HEK293 (cell line): ENCODE results near the gene TIMM50.

Experiments
- KLF7 ChIP-seq: fragments of 450-650 bp; formaldehyde crosslinking; IDR thresholded peaks from 2 replicates; pipeline ENCODE4 v1.5.1; 2016; ENCODE audit warnings: missing biosample characterization, missing genetic modification characterization, borderline replicate concordance
- OSR2 ChIP-seq: fragments of 450-650 bp; formaldehyde crosslinking; IDR thresholded peaks from 2 replicates; pipeline ENCODE4 v1.5.1; 2016; ENCODE audit warnings: missing biosample characterization, missing genetic modification characterization
- OVOL3 ChIP-seq: fragments of 450-650 bp; formaldehyde crosslinking; IDR thresholded peaks from 2 replicates; pipeline ENCODE4 v1.5.1; 2016; ENCODE audit warnings: missing biosample characterization, missing genetic modification characterization
- PRDM4 ChIP-seq: fragments of 450-650 bp; formaldehyde crosslinking; IDR thresholded peaks from 2 replicates; pipeline ENCODE4 v1.5.1; 2017; ENCODE audit warnings: missing biosample characterization, missing genetic modification characterization
- PRDM6 ChIP-seq: fragments of 450-650 bp; formaldehyde crosslinking; IDR thresholded peaks from 2 replicates; pipeline ENCODE4 v1.5.1; 2017; ENCODE audit warnings: missing biosample characterization, missing genetic modification characterization
- SCRT1 ChIP-seq: fragments of 450-650 bp; formaldehyde crosslinking; IDR thresholded peaks from 2 replicates; pipeline ENCODE4 v1.5.1; 2016; ENCODE audit warnings: missing biosample characterization, missing genetic modification characterization, borderline replicate concordance
- TCF7L2 ChIP-seq: IDR thresholded peaks from 2 replicates; pipeline ENCODE4 v1.6.1; 2011; ENCODE audit warnings: low read depth, mild to moderate bottlenecking, inconsistent platforms, low read length, moderate library complexity, borderline replicate concordance
- ZEB2 ChIP-seq: fragments of 450-650 bp; formaldehyde crosslinking; IDR thresholded peaks from 2 replicates; pipeline ENCODE4 v1.5.1; 2016; ENCODE audit warnings: missing biosample characterization, missing genetic modification characterization
- ZFP69B ChIP-seq: fragments of 450-650 bp; formaldehyde crosslinking; IDR thresholded peaks from 2 replicates; pipeline ENCODE4 v1.5.1; 2016; ENCODE audit warnings: missing biosample characterization, missing genetic modification characterization
- ZNF112 ChIP-seq: fragments of 450-650 bp; formaldehyde crosslinking; IDR thresholded peaks from 2 replicates; pipeline ENCODE4 v1.5.0; 2017; ENCODE audit warnings: missing biosample characterization, missing genetic modification characterization
- ZNF121 ChIP-seq: fragments of 450-650 bp; formaldehyde crosslinking; IDR thresholded peaks from 2 replicates; pipeline ENCODE4 v1.5.1; 2016; ENCODE audit warnings: missing biosample characterization, missing genetic modification characterization
- ZNF211 ChIP-seq: fragments of 450-650 bp; formaldehyde crosslinking; IDR thresholded peaks from 2 replicates; pipeline ENCODE4 v1.5.1; 2016; ENCODE audit warnings: low read depth, missing biosample characterization, missing genetic modification characterization
- ZNF324 ChIP-seq: fragments of 450-650 bp; formaldehyde crosslinking; IDR thresholded peaks from 2 replicates; pipeline ENCODE4 v1.5.1; 2016; ENCODE audit warnings: missing biosample characterization, missing genetic modification characterization
- ZNF354C ChIP-seq: fragments of 450-650 bp; formaldehyde crosslinking; IDR thresholded peaks from 2 replicates; pipeline ENCODE4 v1.5.1; 2016; ENCODE audit warnings: missing biosample characterization, missing genetic modification characterization, low read depth, borderline replicate concordance
- ZNF558 ChIP-seq: fragments of 450-650 bp; formaldehyde crosslinking; IDR thresholded peaks from 2 replicates; pipeline ENCODE4 v1.5.1; 2016; ENCODE audit warnings: missing biosample characterization, missing genetic modification characterization
- ZNF639 ChIP-seq: fragments of 450-650 bp; formaldehyde crosslinking; IDR thresholded peaks from 2 replicates; pipeline ENCODE4 v1.5.1; 2016; ENCODE audit warnings: missing biosample characterization, missing genetic modification characterization
- ZNF670 ChIP-seq: fragments of 450-650 bp; formaldehyde crosslinking; IDR thresholded peaks from 2 replicates; pipeline ENCODE4 v1.5.1; 2016; ENCODE audit warnings: missing biosample characterization, missing genetic modification characterization, low read depth
- ZNF747 ChIP-seq: fragments of 450-650 bp; formaldehyde crosslinking; IDR thresholded peaks from 2 replicates; pipeline ENCODE4 v1.5.1; 2016; ENCODE audit warnings: missing biosample characterization, missing genetic modification characterization
- TF ChIP-seq, protein P1 (sequence below): fragments of 450-650 bp; formaldehyde crosslinking; IDR thresholded peaks from 2 replicates; pipeline ENCODE4 v1.5.1; 2016; ENCODE audit warnings: missing biosample characterization, missing genetic modification characterization, borderline replicate concordance
- TF ChIP-seq, protein P2 (sequence below): fragments of 450-650 bp; formaldehyde crosslinking; IDR thresholded peaks from 2 replicates; pipeline ENCODE4 v1.5.1; 2016; ENCODE audit warnings: missing biosample characterization, missing genetic modification characterization
- TF ChIP-seq, protein P3 (sequence below): fragments of 450-650 bp; formaldehyde crosslinking; IDR thresholded peaks from 2 replicates; pipeline ENCODE4 v1.5.1; 2016; ENCODE audit warnings: missing biosample characterization, missing genetic modification characterization

TIMM50 gene

DNA sequence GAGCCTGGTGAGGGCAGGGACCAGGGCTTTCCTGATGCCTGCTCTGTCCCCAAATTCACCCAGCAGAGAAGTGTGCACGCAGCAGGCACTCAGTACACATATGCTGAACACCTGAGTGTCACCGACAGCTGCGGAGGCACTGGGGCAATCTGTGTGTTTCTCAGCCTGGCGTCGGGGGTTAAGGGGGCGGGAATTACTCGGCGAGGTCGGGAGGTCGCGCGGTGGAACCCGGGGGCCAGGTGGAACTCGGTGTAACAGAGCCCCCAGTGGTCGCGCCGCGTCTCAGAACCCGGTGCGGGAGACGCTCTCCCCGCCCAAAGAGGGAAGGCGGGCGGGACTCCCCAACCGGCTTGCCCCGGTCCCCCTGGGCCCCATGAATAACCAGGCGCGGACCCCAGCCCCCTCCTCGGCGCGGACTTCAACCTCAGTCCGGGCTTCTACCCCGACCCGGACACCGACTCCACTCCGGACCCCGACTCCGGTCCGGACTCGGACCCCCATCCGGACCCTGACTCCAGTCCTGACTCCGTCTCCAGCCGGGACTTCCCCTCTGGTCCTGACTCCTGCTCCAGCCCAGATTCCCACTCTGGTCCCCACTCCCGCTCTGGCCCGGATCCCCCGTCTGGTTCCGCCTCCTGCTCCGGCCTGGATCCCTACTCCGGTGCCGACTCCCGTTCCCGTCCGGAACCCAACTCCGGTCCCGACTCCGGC is 34.4 kb downstream of the TIMM50 start, which contains the start of gene SELENOV (continued):
- TF ChIP-seq, protein P1, sequence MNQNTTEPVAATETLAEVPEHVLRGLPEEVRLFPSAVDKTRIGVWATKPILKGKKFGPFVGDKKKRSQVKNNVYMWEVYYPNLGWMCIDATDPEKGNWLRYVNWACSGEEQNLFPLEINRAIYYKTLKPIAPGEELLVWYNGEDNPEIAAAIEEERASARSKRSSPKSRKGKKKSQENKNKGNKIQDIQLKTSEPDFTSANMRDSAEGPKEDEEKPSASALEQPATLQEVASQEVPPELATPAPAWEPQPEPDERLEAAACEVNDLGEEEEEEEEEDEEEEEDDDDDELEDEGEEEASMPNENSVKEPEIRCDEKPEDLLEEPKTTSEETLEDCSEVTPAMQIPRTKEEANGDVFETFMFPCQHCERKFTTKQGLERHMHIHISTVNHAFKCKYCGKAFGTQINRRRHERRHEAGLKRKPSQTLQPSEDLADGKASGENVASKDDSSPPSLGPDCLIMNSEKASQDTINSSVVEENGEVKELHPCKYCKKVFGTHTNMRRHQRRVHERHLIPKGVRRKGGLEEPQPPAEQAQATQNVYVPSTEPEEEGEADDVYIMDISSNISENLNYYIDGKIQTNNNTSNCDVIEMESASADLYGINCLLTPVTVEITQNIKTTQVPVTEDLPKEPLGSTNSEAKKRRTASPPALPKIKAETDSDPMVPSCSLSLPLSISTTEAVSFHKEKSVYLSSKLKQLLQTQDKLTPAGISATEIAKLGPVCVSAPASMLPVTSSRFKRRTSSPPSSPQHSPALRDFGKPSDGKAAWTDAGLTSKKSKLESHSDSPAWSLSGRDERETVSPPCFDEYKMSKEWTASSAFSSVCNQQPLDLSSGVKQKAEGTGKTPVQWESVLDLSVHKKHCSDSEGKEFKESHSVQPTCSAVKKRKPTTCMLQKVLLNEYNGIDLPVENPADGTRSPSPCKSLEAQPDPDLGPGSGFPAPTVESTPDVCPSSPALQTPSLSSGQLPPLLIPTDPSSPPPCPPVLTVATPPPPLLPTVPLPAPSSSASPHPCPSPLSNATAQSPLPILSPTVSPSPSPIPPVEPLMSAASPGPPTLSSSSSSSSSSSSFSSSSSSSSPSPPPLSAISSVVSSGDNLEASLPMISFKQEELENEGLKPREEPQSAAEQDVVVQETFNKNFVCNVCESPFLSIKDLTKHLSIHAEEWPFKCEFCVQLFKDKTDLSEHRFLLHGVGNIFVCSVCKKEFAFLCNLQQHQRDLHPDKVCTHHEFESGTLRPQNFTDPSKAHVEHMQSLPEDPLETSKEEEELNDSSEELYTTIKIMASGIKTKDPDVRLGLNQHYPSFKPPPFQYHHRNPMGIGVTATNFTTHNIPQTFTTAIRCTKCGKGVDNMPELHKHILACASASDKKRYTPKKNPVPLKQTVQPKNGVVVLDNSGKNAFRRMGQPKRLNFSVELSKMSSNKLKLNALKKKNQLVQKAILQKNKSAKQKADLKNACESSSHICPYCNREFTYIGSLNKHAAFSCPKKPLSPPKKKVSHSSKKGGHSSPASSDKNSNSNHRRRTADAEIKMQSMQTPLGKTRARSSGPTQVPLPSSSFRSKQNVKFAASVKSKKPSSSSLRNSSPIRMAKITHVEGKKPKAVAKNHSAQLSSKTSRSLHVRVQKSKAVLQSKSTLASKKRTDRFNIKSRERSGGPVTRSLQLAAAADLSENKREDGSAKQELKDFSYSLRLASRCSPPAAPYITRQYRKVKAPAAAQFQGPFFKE (tag by site-specific recombination): no peak
- TF ChIP-seq ZEB2 (tag by site-specific recombination) (peak; percentile 68; the same call in 1 of the 2 replicates), ZNF121 (tag by site-specific recombination) (no peak), PRDM4 (tag by site-specific recombination) (no peak), ZNF354C (tag by site-specific recombination) (no peak), ZNF211 (tag by site-specific recombination) (no peak), ZNF747 (tag by site-specific recombination) (no peak), PRDM6 (tag by site-specific recombination) (no peak), OSR2 (no peak), ZNF558 (tag by site-specific recombination) (no peak), ZNF639 (tag by site-specific recombination) (no peak), ZNF324 (tag by site-specific recombination) (0 out of 2 replicates have a peak, but pooled peaks have one; percentile 46), ZFP69B (tag by site-specific recombination) (0 out of 2 replicates have a peak, but pooled peaks have one; percentile 35), KLF7 (tag by site-specific recombination) (no peak), ZNF670 (no peak), TCF7L2 (no peak), ZNF112 (tag by site-specific recombination) (no peak), OVOL3 (tag by site-specific recombination) (no peak), SCRT1 (tag by site-specific recombination) (no peak)
- TF ChIP-seq, protein P2, sequence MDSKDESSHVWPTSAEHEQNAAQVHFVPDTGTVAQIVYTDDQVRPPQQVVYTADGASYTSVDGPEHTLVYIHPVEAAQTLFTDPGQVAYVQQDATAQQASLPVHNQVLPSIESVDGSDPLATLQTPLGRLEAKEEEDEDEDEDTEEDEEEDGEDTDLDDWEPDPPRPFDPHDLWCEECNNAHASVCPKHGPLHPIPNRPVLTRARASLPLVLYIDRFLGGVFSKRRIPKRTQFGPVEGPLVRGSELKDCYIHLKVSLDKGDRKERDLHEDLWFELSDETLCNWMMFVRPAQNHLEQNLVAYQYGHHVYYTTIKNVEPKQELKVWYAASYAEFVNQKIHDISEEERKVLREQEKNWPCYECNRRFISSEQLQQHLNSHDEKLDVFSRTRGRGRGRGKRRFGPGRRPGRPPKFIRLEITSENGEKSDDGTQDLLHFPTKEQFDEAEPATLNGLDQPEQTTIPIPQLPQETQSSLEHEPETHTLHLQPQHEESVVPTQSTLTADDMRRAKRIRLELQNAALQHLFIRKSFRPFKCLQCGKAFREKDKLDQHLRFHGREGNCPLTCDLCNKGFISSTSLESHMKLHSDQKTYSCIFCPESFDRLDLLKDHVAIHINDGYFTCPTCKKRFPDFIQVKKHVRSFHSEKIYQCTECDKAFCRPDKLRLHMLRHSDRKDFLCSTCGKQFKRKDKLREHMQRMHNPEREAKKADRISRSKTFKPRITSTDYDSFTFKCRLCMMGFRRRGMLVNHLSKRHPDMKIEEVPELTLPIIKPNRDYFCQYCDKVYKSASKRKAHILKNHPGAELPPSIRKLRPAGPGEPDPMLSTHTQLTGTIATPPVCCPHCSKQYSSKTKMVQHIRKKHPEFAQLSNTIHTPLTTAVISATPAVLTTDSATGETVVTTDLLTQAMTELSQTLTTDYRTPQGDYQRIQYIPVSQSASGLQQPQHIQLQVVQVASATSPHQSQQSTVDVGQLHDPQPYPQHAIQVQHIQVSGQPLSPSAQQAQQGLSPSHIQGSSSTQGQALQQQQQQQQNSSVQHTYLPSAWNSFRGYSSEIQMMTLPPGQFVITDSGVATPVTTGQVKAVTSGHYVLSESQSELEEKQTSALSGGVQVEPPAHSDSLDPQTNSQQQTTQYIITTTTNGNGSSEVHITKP (tag by site-specific recombination): no peak
- TF ChIP-seq, protein P3, sequence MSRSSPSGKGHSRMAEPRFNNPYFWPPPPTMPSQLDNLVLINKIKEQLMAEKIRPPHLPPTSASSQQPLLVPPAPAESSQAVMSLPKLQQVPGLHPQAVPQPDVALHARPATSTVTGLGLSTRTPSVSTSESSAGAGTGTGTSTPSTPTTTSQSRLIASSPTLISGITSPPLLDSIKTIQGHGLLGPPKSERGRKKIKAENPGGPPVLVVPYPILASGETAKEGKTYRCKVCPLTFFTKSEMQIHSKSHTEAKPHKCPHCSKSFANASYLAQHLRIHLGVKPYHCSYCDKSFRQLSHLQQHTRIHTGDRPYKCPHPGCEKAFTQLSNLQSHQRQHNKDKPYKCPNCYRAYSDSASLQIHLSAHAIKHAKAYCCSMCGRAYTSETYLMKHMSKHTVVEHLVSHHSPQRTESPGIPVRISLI (tag by site-specific recombination): no peak
